ENCODE results near the gene CCDC6.
"Not testable (repeated sequence)": the region's sequence is repeated elsewhere in the genome, so short reads cannot be mapped to it uniquely, and the experiment has no call there.

Gene CCDC6

GRCh38 chr10:59905066-59905730, 1.2 kb downstream of the CCDC6 start:
- no peak for DNase-seq

GRCh38 chr10:59904426-59905065, 1.8 kb downstream of the CCDC6 start:
- DNase-seq: no peak

GRCh38 chr10:59903871-59904270, 2.5 kb downstream of the CCDC6 start:
- DNase-seq: no peak

GRCh38 chr10:59902016-59902415, 4.3 kb downstream of the CCDC6 start:
- DNase-seq: no peak

- no peak for DNase-seq
These were observed 4.9 kb downstream of the CCDC6 start for GRCh38 chr10:59901470-59901869.

- no peak for DNase-seq
These were observed 6.2 kb downstream of the CCDC6 start for GRCh38 chr10:59900048-59900727.

- DNase-seq: no peak
These were observed 8.1 kb downstream of the CCDC6 start for GRCh38 chr10:59898125-59898835.

GRCh38 chr10:59896191-59896590, 10.2 kb downstream of the CCDC6 start:
- no peak for DNase-seq

- no peak for DNase-seq
These were observed 10.7 kb downstream of the CCDC6 start for GRCh38 chr10:59895629-59896116.

GRCh38 chr10:59894114-59894513, 12.2 kb downstream of the CCDC6 start:
- DNase-seq: no peak

- DNase-seq: no peak
These were observed 13.7 kb downstream of the CCDC6 start for GRCh38 chr10:59892697-59893096.

GRCh38 chr10:59891936-59892335, 14.4 kb downstream of the CCDC6 start:
- no peak for DNase-seq

GRCh38 chr10:59891349-59891748, 15.0 kb downstream of the CCDC6 start:
- DNase-seq: no peak

- no peak for DNase-seq
These were observed 17.4 kb downstream of the CCDC6 start for GRCh38 chr10:59888781-59889435.

- no peak for DNase-seq
These were observed 18.2 kb downstream of the CCDC6 start for GRCh38 chr10:59887972-59888640.

GRCh38 chr10:59887006-59887405, 19.4 kb downstream of the CCDC6 start:
- no peak for DNase-seq

GRCh38 chr10:59885430-59886134, 20.8 kb downstream of the CCDC6 start:
- no peak for DNase-seq

- not testable (repeated sequence) for DNase-seq
These were observed 21.5 kb downstream of the CCDC6 start for GRCh38 chr10:59884893-59885292.

GRCh38 chr10:59881640-59882039, 24.7 kb downstream of the CCDC6 start:
- DNase-seq: no peak

GRCh38 chr10:59880971-59881510, 25.3 kb downstream of the CCDC6 start:
- no peak for DNase-seq

- no peak for DNase-seq
These were observed 26.2 kb downstream of the CCDC6 start for GRCh38 chr10:59880019-59880717.

Measured in NCI-H1436 treated with DMSO at 0.1 percent for 48 hours (cell line).